IMR-90 (cell line): ENCODE measurements around the gene LINC00305. TPM values are rescaled to one million over a fixed set of nuclear protein-coding genes. Genes with fewer than 3 reads are reported as not detected.

Experiments
- ATAC-seq: fragments of 200-7000 bp; cut with Tn5 transposase; 2 replicates; pipeline ENCODE4 v1.9.1; 2020; ENCODE audit warnings: low read depth, mild to moderate bottlenecking, moderate library complexity
- BruUV-seq: library from RNA; stranded (reverse); fragments of 400-500 nt; replicated peaks from 2 replicates; lab custom pipeline; 2021; lab: Mats Ljungman, UMichigan
- CTCF ChIA-PET: fragments of 300-600 bp; formaldehyde crosslinking; extraction: SDS; loops from one replicate; lab custom pipeline; 2021; ENCODE audit warnings: antibody characterized with exemption; lab: Yijun Ruan, JAX
- POLR2A ChIA-PET: fragments of 300-600 bp; sonication (Branson Sonifier 250); formaldehyde crosslinking; loops from one replicate; lab custom pipeline; 2022; ENCODE audit warnings: antibody characterized with exemption; ENCODE audit not compliant: unreplicated experiment; lab: Charles Lee
- DNase-seq: peaks from one replicate; pipeline ENCODE4 v3.0.0; 2013
- H2AFZ ChIP-seq: replicated peaks from 2 replicates; pipeline ENCODE3; 2013; ENCODE audit warnings: low read length, mild to moderate bottlenecking; ENCODE audit not compliant: poor library complexity
- H2AK5ac ChIP-seq: 2 replicates; pipeline ENCODE4 v1.6.1; 2013; ENCODE audit warnings: low read depth, low read length, inconsistent platforms
- H2AK9ac ChIP-seq: replicated peaks from 2 replicates; pipeline ENCODE3; 2013; ENCODE audit warnings: mild to moderate bottlenecking, low read depth, low read length, moderate library complexity; ENCODE audit not compliant: poor library complexity
- H2BK120ac ChIP-seq: 2 replicates; pipeline ENCODE4 v1.6.1; 2013; ENCODE audit warnings: low read depth, low read length, inconsistent platforms
- H2BK15ac ChIP-seq: 3 replicates; pipeline ENCODE4 v1.6.1; 2013; ENCODE audit warnings: low read depth, low read length, inconsistent platforms
- H2BK20ac ChIP-seq: 2 replicates; pipeline ENCODE4 v1.6.1; 2013; ENCODE audit warnings: low read depth, mild to moderate bottlenecking, inconsistent platforms, low read length, moderate library complexity
- H2BK5ac ChIP-seq: 2 replicates; pipeline ENCODE4 v1.6.1; 2013; ENCODE audit warnings: mild to moderate bottlenecking, low read depth, low read length, inconsistent platforms; ENCODE audit not compliant: poor library complexity, severe bottlenecking
- H3K14ac ChIP-seq: replicated peaks from 2 replicates; pipeline ENCODE4 v1.6.1; 2013; ENCODE audit warnings: low read depth, low read length, inconsistent platforms
- H3K18ac ChIP-seq: 2 replicates; pipeline ENCODE4 v1.6.1; 2013; ENCODE audit warnings: low read depth, low read length, control low read depth
- H3K23ac ChIP-seq: 2 replicates; pipeline ENCODE4 v1.6.1; 2013; ENCODE audit warnings: low read depth, low read length, inconsistent platforms
- H3K27ac ChIP-seq: 2 replicates; pipeline ENCODE4 v1.5.1; 2013; ENCODE audit warnings: mild to moderate bottlenecking, control low read depth, low read length; ENCODE audit not compliant: insufficient read depth
- H3K27me3 ChIP-seq: 2 replicates; pipeline ENCODE4 v1.6.1; 2013; ENCODE audit warnings: low read length; ENCODE audit not compliant: control insufficient read depth, insufficient read depth
- H3K36me3 ChIP-seq: 2 replicates; pipeline ENCODE4 v1.6.1; 2013; ENCODE audit warnings: low read length, mixed read lengths; ENCODE audit not compliant: control insufficient read depth, insufficient read depth
- H3K4ac ChIP-seq: 2 replicates; pipeline ENCODE4 v1.6.1; 2013; ENCODE audit warnings: low read depth, low read length, inconsistent platforms
- H3K4me1 ChIP-seq: 2 replicates; pipeline ENCODE4 v1.6.1; 2013; ENCODE audit warnings: low read length, mixed read lengths; ENCODE audit not compliant: control insufficient read depth, insufficient read depth
- H3K4me2 ChIP-seq: 2 replicates; pipeline ENCODE4 v1.6.1; 2013; ENCODE audit warnings: low read depth, mild to moderate bottlenecking, control low read depth, low read length, moderate library complexity
- H3K4me3 ChIP-seq: 2 replicates; pipeline ENCODE4 v1.5.1; 2013; ENCODE audit warnings: low read depth, mild to moderate bottlenecking, control low read depth, low read length, moderate library complexity; ENCODE audit not compliant: insufficient read depth
- H3K56ac ChIP-seq: 2 replicates; pipeline ENCODE4 v1.6.1; 2013; ENCODE audit warnings: low read length, inconsistent platforms; ENCODE audit not compliant: insufficient read depth; ENCODE audit errors: extremely low read depth
- H3K79me1 ChIP-seq, 2 experiments: 2 replicates each; pipeline ENCODE4 v1.6.1; 2013; ENCODE audit warnings: low read length in 2 of 2, inconsistent platforms in 1 of 2, low read depth in 1 of 2
- H3K9ac ChIP-seq: 2 replicates; pipeline ENCODE4 v1.6.1; 2013; ENCODE audit warnings: low read depth, low read length, control low read depth
- H3K9me1 ChIP-seq: 2 replicates; pipeline ENCODE4 v1.6.1; 2013; ENCODE audit warnings: low read length, inconsistent platforms; ENCODE audit not compliant: insufficient read depth
- H3K9me3 ChIP-seq: 2 replicates; pipeline ENCODE4 v1.6.1; 2013; ENCODE audit warnings: low read length; ENCODE audit not compliant: control insufficient read depth, insufficient read depth
- H4K20me1 ChIP-seq: 2 replicates; pipeline ENCODE4 v1.6.1; 2013; ENCODE audit warnings: low read length, inconsistent platforms; ENCODE audit not compliant: insufficient read depth
- H4K5ac ChIP-seq: 2 replicates; pipeline ENCODE4 v1.6.1; 2013; ENCODE audit warnings: mild to moderate bottlenecking, low read depth, low read length, control low read depth
- H4K8ac ChIP-seq, 2 experiments: 2 replicates each; pipeline ENCODE4 v1.6.1; 2013; ENCODE audit warnings: low read depth in 2 of 2, low read length in 2 of 2, control low read depth in 1 of 2, inconsistent platforms in 1 of 2
- H4K91ac ChIP-seq: 2 replicates; pipeline ENCODE4 v1.6.1; 2013; ENCODE audit warnings: low read depth, low read length, inconsistent platforms; ENCODE audit not compliant: insufficient read depth
- FOS ChIP-seq: fragments of 150-350 bp; IDR thresholded peaks from 2 replicates; pipeline ENCODE4 v1.6.1; 2016; ENCODE audit warnings: low read depth, low read length
- NFE2L2 ChIP-seq: fragments of 150-350 bp; IDR thresholded peaks from 2 replicates; pipeline ENCODE4 v1.6.1; 2016; ENCODE audit warnings: low read depth, mild to moderate bottlenecking, low read length
- WGBS, 2 experiments: methylation state at CpG; one replicate each; pipeline versions ENCODE4 v1.1.5 to v1.1.7; 2013; ENCODE audit warnings: missing lambda C conversion rate in 2 of 2; ENCODE audit not compliant: insufficient read length in 1 of 2; ENCODE audit errors: extremely low coverage in 2 of 2; 5-methylcytosine and 5-hydroxymethylcytosine counted together
- dilution Hi-C: fragments of 300-500 bp; cut with HindIII; formaldehyde crosslinking; loops from one replicate; pipeline ENCODE4 v1.14.3; 2018; ENCODE audit warnings: low sequenced_read_pairs; ENCODE audit not compliant: unreplicated experiment
- in situ Hi-C: fragments of 300-500 bp; cut with MboI; formaldehyde crosslinking; loops from 3 replicates; pipeline ENCODE4 v1.14.3; 2019; ENCODE audit warnings: low sequenced_read_pairs, inconsistent platforms, mixed read lengths
- intact Hi-C: fragments of 100-400 bp; cut with micrococcal nuclease; formaldehyde crosslinking; loops from 2 replicates; pipeline ENCODE4 v1.10.0; 2022
- polyA plus RNA-seq, 3 experiments: library from polyadenylated mRNA; depleted of rRNA; stranded (reverse); fragments of >200 nt; gene quantifications; 2 replicates each; pipeline ENCODE4 v1.2.3, GENCODE V29; 2012; ENCODE audit warnings: low replicate concordance in 1 of 3
- total RNA-seq: library from RNA; depleted of rRNA; stranded (reverse); fragments of >200 nt; gene quantifications from 2 replicates; pipeline ENCODE4 v1.2.3, GENCODE V29; 2012

Gene LINC00305
- total and polyA plus RNA-seq, 2 of the 4 experiments (the other 2 are of a cell fraction): not detected

DNA sequence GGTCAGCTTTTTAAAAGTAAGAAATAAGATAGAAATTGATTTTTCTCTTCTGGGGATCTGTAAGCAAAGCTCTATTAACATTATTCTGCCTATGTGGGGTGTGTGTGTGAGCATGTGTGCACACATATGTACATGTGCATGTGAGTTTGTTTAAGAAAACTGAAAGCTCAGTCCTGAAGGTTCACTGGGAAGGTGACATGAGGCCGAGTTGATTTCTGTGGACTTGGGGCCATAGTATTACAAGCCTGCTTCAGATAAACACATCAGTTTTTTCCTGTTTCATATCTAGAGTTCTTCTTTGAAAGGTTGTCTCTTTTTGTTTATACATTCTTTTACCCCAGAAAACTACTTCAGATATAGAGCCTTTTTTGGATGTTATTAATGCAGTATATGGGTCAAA lies 95.6 kb downstream of the LINC00305 start:
- Histone ChIP-seq H2AK9ac (no peak overlapping the region), H3K36me3 (no peaks in the 10 kb centered on the region), H3K4ac (no peak overlapping the region), H3K14ac (no peak overlapping the region), H3K79me1 (no peaks in the 10 kb centered on the region), H3K27me3 (no peaks in the 10 kb centered on the region), H3K4me2 (no peak overlapping the region), H3K27ac (no peak overlapping the region), H2BK20ac (no peak overlapping the region), H3K4me3 (no peak overlapping the region), H2AFZ (no peak overlapping the region), H2BK120ac (no peak overlapping the region), H4K8ac (no peak overlapping the region), H4K20me1 (no peaks in the 10 kb centered on the region), H3K4me1 (no peaks in the 10 kb centered on the region), H3K9ac (no peak overlapping the region), H3K18ac (no peak overlapping the region), H4K91ac (no peak overlapping the region), H2BK5ac (no peak overlapping the region), H4K5ac (no peak overlapping the region), H3K56ac (no peak overlapping the region), H2AK5ac (no peak overlapping the region), H3K9me1 (no peaks in the 10 kb centered on the region), H3K23ac (no peak overlapping the region), H3K9me3 (peaks cover 2% of the 10 kb centered on the region; the same call in 1 of the 2 replicates), H2BK15ac (no peak overlapping the region)
- CTCF ChIA-PET: interaction anchor here (1.0 kb wide), 1 partner anchor 15 kb away, joined by 5 read pairs; no protein-coding TSS in a partner anchor
- DNase-seq: no peak
- ATAC-seq: no peak
- intact Hi-C loops (no loop called here), dilution Hi-C loops (no loop called here), in situ Hi-C loops (no loop called here)
- BruUV-seq: no TSS peak
- WGBS, 2 experiments: no CpG with 5 or more reads among the region's 1 CpG
- POLR2A ChIA-PET: no interaction called here
- TF ChIP-seq NFE2L2 (no peak), FOS (no peak)
